IgD-negative memory B cell (primary cell): ENCODE results near the gene CSF2. TPM values are rescaled to one million over a fixed set of nuclear protein-coding genes. Genes with fewer than 3 reads are reported as not detected.

Experiments used
- H3K27ac Mint-ChIP-seq, 3 donors: one replicate each; pipeline ENCODE4 v1.8.0; 2020 to 2022; ENCODE audit warnings: mild to moderate bottlenecking in 3 of 3, mixed read lengths in 3 of 3, moderate library complexity in 1 of 3
- H3K27me3 Mint-ChIP-seq: one replicate; pipeline ENCODE4 v1.8.0; 2021; ENCODE audit warnings: mixed read lengths
- H3K36me3 Mint-ChIP-seq: one replicate; pipeline ENCODE4 v1.8.0; 2020; ENCODE audit warnings: mild to moderate bottlenecking, mixed read lengths
- H3K4me1 Mint-ChIP-seq, 3 donors: one replicate each; pipeline ENCODE4 v1.8.0; 2020 to 2022; ENCODE audit warnings: mixed read lengths in 3 of 3, mild to moderate bottlenecking in 1 of 3
- H3K4me3 Mint-ChIP-seq, 4 donors: one replicate each; pipeline ENCODE4 v1.8.0; 2020 to 2022; ENCODE audit warnings: mild to moderate bottlenecking in 4 of 4, mixed read lengths in 4 of 4, moderate library complexity in 3 of 4
- H3K9me3 Mint-ChIP-seq, 3 donors: one replicate each; pipeline ENCODE4 v1.8.0; 2020 to 2021; ENCODE audit warnings: mixed read lengths in 3 of 3, mild to moderate bottlenecking in 1 of 3
- polyA plus RNA-seq: library from polyadenylated mRNA; unstranded; fragments of 300-500 nt; fragmentation: Illumina TruSeq; gene quantifications from one replicate; pipeline ENCODE4 v1.2.3, GENCODE V29; 2021

Gene CSF2
- polyA plus RNA-seq, 1 donor from 2014 or later, result not detected

DNA sequence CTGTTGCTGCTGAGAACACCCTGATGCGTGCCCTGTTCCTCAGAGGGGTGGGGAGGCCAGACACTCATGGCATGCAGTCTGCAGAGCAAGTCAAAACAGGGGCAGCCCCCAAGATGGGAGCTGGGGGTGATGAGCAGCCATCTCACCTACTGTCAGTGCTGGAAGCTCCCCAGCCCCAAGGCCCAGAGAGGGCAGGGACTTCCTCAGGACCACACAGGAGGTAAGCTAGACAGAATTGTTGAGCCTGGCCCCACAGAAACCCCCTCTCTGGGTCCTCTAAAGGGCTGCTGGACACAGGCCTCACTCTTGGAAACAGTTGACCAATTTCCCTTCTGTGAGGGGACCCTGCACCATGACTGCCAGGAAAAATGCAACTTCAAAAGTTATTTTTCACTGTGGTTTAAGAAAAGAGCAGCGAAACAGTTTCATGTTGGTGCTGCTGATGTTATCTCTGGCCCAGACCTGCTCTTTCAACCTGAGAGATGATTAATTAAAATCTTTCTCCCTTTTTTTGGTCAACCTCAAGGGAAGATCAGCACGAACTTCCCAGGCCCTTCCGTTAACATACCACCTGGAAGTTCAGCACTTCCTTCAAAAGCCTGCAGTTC, 9.6 kb downstream of the CSF2 start:
- Mint-ChIP-seq H3K4me3 (no peak overlapping the region), H3K27me3 (no peaks in the 10 kb centered on the region), H3K9me3 (no peaks in the 10 kb centered on the region), H3K27ac (no peak overlapping the region), H3K4me1 (peaks cover 0 to 1% (median 0%) of the 10 kb centered on the region in 3 donors), H3K36me3 (no peaks in the 10 kb centered on the region)

GRCh38 chr5:132085686-132086085, 12.1 kb downstream of the CSF2 start:
- Mint-ChIP-seq H3K9me3 (no peaks in the 10 kb centered on the region), H3K4me1 (peaks cover 0 to 1% (median 0%) of the 10 kb centered on the region in 3 donors), H3K36me3 (peaks cover 4% of the 10 kb centered on the region), H3K27me3 (no peaks in the 10 kb centered on the region), H3K4me3 (no peak overlapping the region), H3K27ac (no peak overlapping the region)

DNA sequence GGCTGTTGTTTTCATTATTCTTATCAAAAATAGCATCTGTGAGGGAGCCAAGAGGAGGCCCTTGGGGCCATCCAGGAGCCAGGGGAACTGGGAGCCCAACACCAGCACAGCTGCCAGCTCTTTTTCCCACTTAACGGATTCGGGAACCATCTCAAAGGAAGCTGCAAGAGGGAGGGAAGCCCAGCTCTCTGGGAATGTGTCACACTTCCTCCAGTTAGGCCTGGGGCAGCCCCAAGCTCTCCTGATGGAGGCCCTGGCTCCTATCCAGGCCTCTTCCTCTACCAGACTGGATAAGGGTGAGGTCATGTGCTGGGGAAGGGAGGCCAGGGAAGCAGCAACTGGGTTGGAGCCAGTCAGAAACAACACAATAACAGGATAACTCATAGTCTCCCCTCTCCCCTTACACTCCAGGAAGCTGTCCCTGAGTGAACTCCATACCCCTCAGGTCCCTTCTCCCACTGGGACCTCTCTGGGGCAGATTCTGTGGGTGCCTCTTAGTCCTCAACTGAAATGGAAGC, 12.7 kb downstream of the CSF2 start:
- Mint-ChIP-seq H3K36me3 (peaks cover 4% of the 10 kb centered on the region), H3K4me1 (peaks cover 0 to 1% (median 0%) of the 10 kb centered on the region in 3 donors), H3K27me3 (no peaks in the 10 kb centered on the region), H3K27ac (no peak overlapping the region), H3K4me3 (no peak overlapping the region), H3K9me3 (no peaks in the 10 kb centered on the region)

- peaks cover 1% of the 10 kb centered on the region for H3K27me3 Mint-ChIP-seq
- no peaks in the 10 kb centered on the region for H3K9me3 Mint-ChIP-seq
- no peak overlapping the region for H3K4me3 Mint-ChIP-seq
- peaks cover 0 to 1% (median 0%) of the 10 kb centered on the region in 3 donors for H3K4me1 Mint-ChIP-seq
- no peak overlapping the region for H3K27ac Mint-ChIP-seq
- peaks cover 4% of the 10 kb centered on the region for H3K36me3 Mint-ChIP-seq
Measured at GRCh38 chr5:132087176-132087575, 13.6 kb downstream of the CSF2 start.

DNA sequence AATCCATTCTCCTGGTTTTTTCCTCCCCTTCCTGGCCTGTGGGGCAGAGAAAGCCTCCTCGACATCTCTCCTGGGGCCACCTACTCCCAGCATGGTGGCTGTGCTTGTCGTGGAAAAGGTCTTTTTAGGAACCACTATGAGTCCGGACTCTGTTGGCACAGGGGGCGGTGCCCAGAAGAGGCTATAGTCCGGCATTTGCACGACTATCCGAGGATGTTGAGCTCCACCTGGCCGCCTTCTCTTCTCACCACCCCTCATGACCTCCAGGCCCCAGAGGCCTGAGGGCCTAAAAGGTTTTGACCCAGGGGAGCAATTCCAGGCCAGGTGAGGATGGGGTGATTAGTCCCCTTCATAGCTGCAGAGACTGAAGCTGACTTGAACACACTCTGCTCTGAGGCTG, 14.1 kb downstream of the CSF2 start:
- Mint-ChIP-seq H3K27ac (no peak overlapping the region), H3K36me3 (peaks cover 4% of the 10 kb centered on the region), H3K4me3 (no peak overlapping the region), H3K9me3 (no peaks in the 10 kb centered on the region), H3K4me1 (peaks cover 0 to 1% (median 0%) of the 10 kb centered on the region in 3 donors), H3K27me3 (peaks cover 1% of the 10 kb centered on the region)

GRCh38 chr5:132089363-132089762, 15.8 kb downstream of the CSF2 start:
- peaks cover 1% of the 10 kb centered on the region for H3K27me3 Mint-ChIP-seq
- peaks cover 0 to 4% (median 0%) of the 10 kb centered on the region in 3 donors for H3K4me1 Mint-ChIP-seq
- no peaks in the 10 kb centered on the region for H3K9me3 Mint-ChIP-seq
- H3K4me3 Mint-ChIP-seq, result no peak overlapping the region
- H3K27ac Mint-ChIP-seq, result no peak overlapping the region
- H3K36me3 Mint-ChIP-seq, result peaks cover 5% of the 10 kb centered on the region

DNA sequence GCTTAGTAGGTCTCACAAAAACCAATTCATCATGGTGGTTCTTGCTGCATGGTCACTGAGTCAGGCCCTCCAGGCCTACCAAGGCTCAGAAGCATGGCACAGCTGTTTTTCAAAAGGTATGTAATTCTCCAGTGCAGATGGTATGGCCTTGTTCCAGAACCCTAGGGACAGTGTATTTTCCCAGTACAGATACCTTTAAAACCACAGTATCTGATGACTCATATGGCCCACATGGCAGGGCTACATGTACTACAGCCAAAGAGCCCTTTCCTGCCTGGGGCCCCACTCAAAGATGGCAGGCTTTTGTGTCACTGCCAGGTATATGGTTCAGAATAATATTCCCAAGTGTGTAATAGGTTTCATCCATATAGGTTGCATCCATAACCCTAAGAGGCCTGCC, 16.5 kb downstream of the CSF2 start:
- Mint-ChIP-seq H3K4me1 (peaks cover 0 to 8% (median 4%) of the 10 kb centered on the region in 3 donors), H3K36me3 (peaks cover 5% of the 10 kb centered on the region), H3K4me3 (no peak overlapping the region), H3K9me3 (no peaks in the 10 kb centered on the region), H3K27ac (peak overlapping the region in 1 of 3 donors; percentile 44), H3K27me3 (peaks cover 1% of the 10 kb centered on the region)

GRCh38 chr5:132093271-132093670, 19.7 kb downstream of the CSF2 start:
- no peak overlapping the region for H3K4me3 Mint-ChIP-seq
- H3K9me3 Mint-ChIP-seq, result no peaks in the 10 kb centered on the region
- peaks cover 1% of the 10 kb centered on the region for H3K27me3 Mint-ChIP-seq
- peaks cover 5% of the 10 kb centered on the region for H3K36me3 Mint-ChIP-seq
- H3K27ac Mint-ChIP-seq, result peak overlapping the region in 1 of 3 donors; percentile 21
- H3K4me1 Mint-ChIP-seq, result peaks cover 0 to 14% (median 11%) of the 10 kb centered on the region in 3 donors

DNA sequence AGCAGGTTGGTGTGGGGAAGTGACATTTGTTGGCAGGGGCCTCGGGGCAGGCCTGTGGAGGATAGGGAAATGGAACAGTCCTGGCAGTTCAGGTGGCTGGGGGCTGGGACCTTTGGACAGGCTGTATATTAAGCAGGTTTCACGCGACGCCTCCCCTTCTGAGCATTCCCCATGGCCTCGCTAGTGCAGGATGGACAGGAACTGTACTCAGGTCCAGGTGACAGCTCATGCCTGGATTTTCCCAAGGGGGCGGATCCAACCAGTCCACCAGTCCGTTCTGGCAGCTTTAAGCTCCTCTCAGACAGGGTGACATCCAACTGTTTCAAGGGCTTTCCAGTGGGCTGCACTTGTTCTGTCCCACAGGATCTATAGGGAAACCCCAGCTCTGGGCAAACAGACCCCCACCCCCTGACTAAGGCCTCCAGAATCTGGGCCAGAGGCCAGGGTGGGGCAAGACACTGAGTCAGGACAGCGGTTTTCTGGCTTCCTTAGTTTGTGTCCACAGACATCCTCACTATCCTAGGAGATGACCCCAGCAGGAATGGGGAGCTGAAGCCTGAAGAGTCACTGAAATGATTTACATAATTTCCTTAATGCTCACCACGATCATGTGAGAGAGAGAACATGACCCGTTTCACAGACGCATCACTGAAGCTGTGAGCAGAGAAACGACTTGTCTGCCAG, 20.9 kb downstream of the CSF2 start:
- Mint-ChIP-seq H3K36me3 (peaks cover 1% of the 10 kb centered on the region), H3K27me3 (peaks cover 1% of the 10 kb centered on the region), H3K4me3 (no peak overlapping the region), H3K27ac (peak overlapping the region in 1 of 3 donors; percentile 45), H3K4me1 (peaks cover 10 to 23% (median 21%) of the 10 kb centered on the region in 3 donors), H3K9me3 (no peaks in the 10 kb centered on the region)

- Mint-ChIP-seq H3K9me3 (no peaks in the 10 kb centered on the region), H3K4me1 (peaks cover 15 to 29% (median 24%) of the 10 kb centered on the region in 3 donors), H3K27ac (peak overlapping the region in 1 of 3 donors; percentile 45), H3K36me3 (peaks cover 1% of the 10 kb centered on the region), H3K27me3 (peaks cover 1% of the 10 kb centered on the region), H3K4me3 (peak overlapping the region in 1 of 4 donors; percentile 59)
Measured at GRCh38 chr5:132095077-132095410, 21.5 kb downstream of the CSF2 start.

DNA sequence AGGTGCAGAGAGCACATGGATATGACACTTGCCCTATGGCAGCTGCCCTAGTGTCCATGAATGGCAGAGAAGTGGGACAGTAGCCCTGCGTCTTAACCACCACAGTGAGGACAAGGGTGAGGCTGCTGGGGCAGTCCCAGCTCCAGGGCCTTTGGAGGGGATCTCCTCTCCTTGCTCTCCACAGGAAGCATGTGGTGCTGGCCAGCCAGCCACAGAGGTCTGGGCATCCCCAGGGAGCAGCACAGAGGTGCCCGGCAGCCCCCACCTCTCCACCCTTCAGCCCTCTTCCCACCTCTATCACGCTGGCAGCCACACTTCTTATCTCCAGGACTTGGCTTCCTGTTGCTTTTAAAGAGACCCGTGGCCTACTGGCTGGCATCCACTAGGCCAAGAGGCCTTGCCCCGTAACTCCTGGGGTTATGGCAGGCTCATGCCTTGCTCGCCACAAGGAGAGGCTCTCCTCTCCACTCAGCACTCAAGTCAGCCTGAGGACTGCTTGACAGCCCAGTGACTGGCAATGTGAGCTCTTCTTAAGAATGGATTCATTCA, 21.9 kb downstream of the CSF2 start:
- peaks cover 1% of the 10 kb centered on the region for H3K27me3 Mint-ChIP-seq
- peaks cover 18 to 33% (median 28%) of the 10 kb centered on the region in 3 donors for H3K4me1 Mint-ChIP-seq
- no peak overlapping the region for H3K4me3 Mint-ChIP-seq

GRCh38 chr5:132096904-132097303, 23.3 kb downstream of the CSF2 start:
- H3K36me3 Mint-ChIP-seq, result peaks cover 1% of the 10 kb centered on the region
- H3K9me3 Mint-ChIP-seq, result no peaks in the 10 kb centered on the region
- H3K4me1 Mint-ChIP-seq, result peaks cover 24 to 45% (median 36%) of the 10 kb centered on the region in 3 donors
- peaks cover under 1% of the 10 kb centered on the region for H3K27me3 Mint-ChIP-seq
- no peak overlapping the region for H3K4me3 Mint-ChIP-seq
- no peak overlapping the region for H3K27ac Mint-ChIP-seq

More for the DNA sequence above, 21.9 kb downstream of the CSF2 start:
- H3K36me3 Mint-ChIP-seq, result peaks cover 1% of the 10 kb centered on the region
- H3K27ac Mint-ChIP-seq, result no peak overlapping the region
- H3K9me3 Mint-ChIP-seq, result no peaks in the 10 kb centered on the region

GRCh38 chr5:132098151-132098594, 24.6 kb downstream of the CSF2 start:
- peaks cover 32 to 57% (median 43%) of the 10 kb centered on the region in 3 donors for H3K4me1 Mint-ChIP-seq
- no peaks in the 10 kb centered on the region for H3K27me3 Mint-ChIP-seq
- H3K4me3 Mint-ChIP-seq, result peak overlapping the region in 1 of 4 donors; percentile 43
- H3K27ac Mint-ChIP-seq, result no peak overlapping the region
- H3K36me3 Mint-ChIP-seq, result no peaks in the 10 kb centered on the region
- H3K9me3 Mint-ChIP-seq, result no peaks in the 10 kb centered on the region

- Mint-ChIP-seq H3K36me3 (no peaks in the 10 kb centered on the region), H3K27me3 (no peaks in the 10 kb centered on the region), H3K27ac (peak overlapping the region in 1 of 3 donors; percentile 0), H3K4me3 (peak overlapping the region in 1 of 4 donors; percentile 30), H3K4me1 (peaks cover 36 to 60% (median 45%) of the 10 kb centered on the region in 3 donors), H3K9me3 (no peaks in the 10 kb centered on the region)
Measured at GRCh38 chr5:132098621-132099020, 25.0 kb downstream of the CSF2 start.

GRCh38 chr5:132099076-132099748, 25.6 kb downstream of the CSF2 start:
- H3K4me3 Mint-ChIP-seq, result peak overlapping the region in 2 of 4 donors; percentile 6 to 30
- no peaks in the 10 kb centered on the region for H3K36me3 Mint-ChIP-seq

More at GRCh38 chr5:132099076-132099748, 25.6 kb downstream of the CSF2 start:
- Mint-ChIP-seq H3K4me1 (peaks cover 41 to 63% (median 51%) of the 10 kb centered on the region in 3 donors), H3K9me3 (no peaks in the 10 kb centered on the region), H3K27ac (peak overlapping the region in 2 of 3 donors; percentile 2), H3K27me3 (no peaks in the 10 kb centered on the region)
